Chondrocyte (in vitro differentiated cells): ENCODE results near the gene ATG10. TPM values are rescaled to one million over a fixed set of nuclear protein-coding genes. Genes with fewer than 3 reads are reported as not detected.
A peak's percentile ranks its signal among the peaks of the same experiment; 100 is the strongest.
"Not testable (repeated sequence)": the region's sequence is repeated elsewhere in the genome, so short reads cannot be mapped to it uniquely, and the experiment has no call there.

ENCODE experiments used
- DNase-seq: peaks from one replicate; pipeline ENCODE4 v3.0.0; 2021; ENCODE audit warnings: mixed read lengths, low spot score
- H3K27ac Mint-ChIP-seq: one replicate; pipeline ENCODE4 v1.8.0; 2021; ENCODE audit warnings: mild to moderate bottlenecking, moderate library complexity, mixed read lengths; ENCODE audit not compliant: unreplicated experiment
- H3K27me3 Mint-ChIP-seq: 2 replicates; pipeline ENCODE4 v1.8.0; 2021; ENCODE audit warnings: low read depth, mixed read lengths
- H3K36me3 Mint-ChIP-seq: 2 replicates; pipeline ENCODE4 v1.8.0; 2021; ENCODE audit warnings: low read depth, mixed read lengths
- H3K4me1 Mint-ChIP-seq: 2 replicates; pipeline ENCODE4 v1.8.0; 2021; ENCODE audit warnings: low read depth, mild to moderate bottlenecking, mixed read lengths
- H3K4me3 Mint-ChIP-seq: one replicate; pipeline ENCODE4 v1.8.0; 2021; ENCODE audit warnings: mild to moderate bottlenecking, moderate library complexity, mixed read lengths; ENCODE audit not compliant: unreplicated experiment
- H3K9me3 Mint-ChIP-seq: 2 replicates; pipeline ENCODE4 v1.8.0; 2021; ENCODE audit warnings: low read depth, mixed read lengths
- CTCF ChIP-seq: fragments of 200-600 bp; sonication (generic); IDR thresholded peaks from 2 replicates; pipeline ENCODE4 v1.5.0; 2021; ENCODE audit warnings: antibody characterized with exemption, mild to moderate bottlenecking, moderate library complexity
- total RNA-seq: library from RNA; stranded (reverse); gene quantifications from 3 replicates; pipeline ENCODE4 v1.2.1, GENCODE V29; 2021

Gene ATG10
- total RNA-seq, 1 donor from 2014 or later = 6.4 TPM

GRCh38 chr5:82057051-82057450, 85.2 kb downstream of the ATG10 start:
- peaks cover 25% of the 10 kb centered on the region for H3K4me1 Mint-ChIP-seq
- H3K27me3 Mint-ChIP-seq = no peaks in the 10 kb centered on the region
- H3K4me3 Mint-ChIP-seq = no peak overlapping the region
- DNase-seq = no peak
- H3K36me3 Mint-ChIP-seq = no peaks in the 10 kb centered on the region
- TF ChIP-seq CTCF = no peak
- H3K27ac Mint-ChIP-seq = no peak overlapping the region
- no peaks in the 10 kb centered on the region for H3K9me3 Mint-ChIP-seq

GRCh38 chr5:82058710-82059109, 86.9 kb downstream of the ATG10 start:
- Mint-ChIP-seq H3K4me1 (peaks cover 25% of the 10 kb centered on the region), H3K36me3 (no peaks in the 10 kb centered on the region), H3K9me3 (no peaks in the 10 kb centered on the region), H3K4me3 (no peak overlapping the region), H3K27ac (peak overlapping the region; percentile 78), H3K27me3 (no peaks in the 10 kb centered on the region)
- no peak for TF ChIP-seq CTCF
- no peak for DNase-seq

GRCh38 chr5:82066791-82067190, 95.0 kb downstream of the ATG10 start:
- no peak for DNase-seq
- Mint-ChIP-seq H3K36me3 (peaks cover 2% of the 10 kb centered on the region), H3K9me3 (no peaks in the 10 kb centered on the region), H3K27ac (no peak overlapping the region), H3K4me1 (no peaks in the 10 kb centered on the region), H3K27me3 (no peaks in the 10 kb centered on the region), H3K4me3 (no peak overlapping the region)
- TF ChIP-seq CTCF = no peak

GRCh38 chr5:82068042-82068441, 96.2 kb downstream of the ATG10 start:
- not testable (repeated sequence) for H3K4me3 Mint-ChIP-seq, H3K27me3 Mint-ChIP-seq

GRCh38 chr5:82068723-82069122, 96.9 kb downstream of the ATG10 start:
- Mint-ChIP-seq H3K36me3 (peaks cover 2% of the 10 kb centered on the region), H3K4me3 (no peak overlapping the region), H3K27me3 (no peaks in the 10 kb centered on the region), H3K9me3 (no peaks in the 10 kb centered on the region), H3K4me1 (no peaks in the 10 kb centered on the region), H3K27ac (no peak overlapping the region)
- DNase-seq = no peak
- no peak for TF ChIP-seq CTCF

More at GRCh38 chr5:82068042-82068441, 96.2 kb downstream of the ATG10 start:
- not testable (repeated sequence) for H3K4me1 Mint-ChIP-seq, DNase-seq, H3K27ac Mint-ChIP-seq, H3K9me3 Mint-ChIP-seq, H3K36me3 Mint-ChIP-seq

GRCh38 chr5:82072138-82072537, 100.3 kb downstream of the ATG10 start:
- Mint-ChIP-seq H3K4me1 (no peaks in the 10 kb centered on the region), H3K9me3 (no peaks in the 10 kb centered on the region), H3K27me3 (no peaks in the 10 kb centered on the region), H3K27ac (no peak overlapping the region), H3K36me3 (peaks cover 2% of the 10 kb centered on the region), H3K4me3 (no peak overlapping the region)
- TF ChIP-seq CTCF = no peak
- DNase-seq = no peak
